ENCODE measurements around the gene UMODL1.

Gene UMODL1

GRCh38 chr21:42081138-42081537, 10.0 kb downstream of the UMODL1 start:
- FAIRE-seq, result no peak

GRCh38 chr21:42081931-42082381, 10.8 kb downstream of the UMODL1 start:
- no peak for FAIRE-seq

- no peak for FAIRE-seq
Measured at GRCh38 chr21:42082501-42083360, 11.6 kb downstream of the UMODL1 start.

- FAIRE-seq, result no peak
Measured at GRCh38 chr21:42083361-42083690, 12.2 kb downstream of the UMODL1 start.

- no peak for FAIRE-seq
Measured at GRCh38 chr21:42084079-42084478, 13.0 kb downstream of the UMODL1 start.

GRCh38 chr21:42085246-42086077, 14.3 kb downstream of the UMODL1 start:
- FAIRE-seq, result no peak

GRCh38 chr21:42086969-42087368, 15.9 kb downstream of the UMODL1 start:
- no peak for FAIRE-seq

- FAIRE-seq, result no peak
Measured at GRCh38 chr21:42088148-42088547, 17.0 kb downstream of the UMODL1 start.

- no peak for FAIRE-seq
Measured at GRCh38 chr21:42088658-42089057, 17.5 kb downstream of the UMODL1 start.

GRCh38 chr21:42089093-42089631, 18.0 kb downstream of the UMODL1 start:
- FAIRE-seq, result no peak

GRCh38 chr21:42089665-42090310, 18.7 kb downstream of the UMODL1 start:
- no peak for FAIRE-seq

GRCh38 chr21:42091899-42092508, 20.9 kb downstream of the UMODL1 start:
- no peak for FAIRE-seq

GRCh38 chr21:42092771-42093170, 21.7 kb downstream of the UMODL1 start:
- no peak for FAIRE-seq

GRCh38 chr21:42093186-42093585, 22.1 kb downstream of the UMODL1 start:
- FAIRE-seq, result no peak

- peak; percentile 76 for FAIRE-seq
Measured at GRCh38 chr21:42093991-42094421, 22.9 kb downstream of the UMODL1 start.

- no peak for FAIRE-seq
Measured at GRCh38 chr21:42094811-42095210, 23.7 kb downstream of the UMODL1 start.

- FAIRE-seq, result no peak
Measured at GRCh38 chr21:42095581-42095980, 24.5 kb downstream of the UMODL1 start.

GRCh38 chr21:42096566-42096965, 25.4 kb downstream of the UMODL1 start:
- FAIRE-seq, result no peak

GRCh38 chr21:42097274-42097673, 26.2 kb downstream of the UMODL1 start:
- FAIRE-seq, result no peak

- FAIRE-seq, result peak; percentile 98
Measured at GRCh38 chr21:42097860-42098454, 26.8 kb downstream of the UMODL1 start.

GRCh38 chr21:42098957-42099505, 27.9 kb downstream of the UMODL1 start:
- FAIRE-seq, result no peak

GRCh38 chr21:42101246-42101645, 30.1 kb downstream of the UMODL1 start:
- FAIRE-seq, result no peak

All from islet of Langerhans (tissue), 1 donor.